HG03432 (cell line): Measurements from ENCODE around the gene RRAS2.
A peak's percentile ranks its signal among the peaks of the same experiment; 100 is the strongest.
"Not testable (repeated sequence)": the region's sequence is repeated elsewhere in the genome, so short reads cannot be mapped to it uniquely, and the experiment has no call there.

Experiments
- ATAC-seq: cut with Tn5 transposase; IDR thresholded peaks from one replicate; pipeline ENCODE4 v1.9.1; 2021; ENCODE audit warnings: mild to moderate bottlenecking, moderate library complexity; ENCODE audit not compliant: unreplicated experiment

RRAS2 gene

GRCh38 chr11:14259878-14260277 is 99.1 kb downstream of the RRAS2 start:
- ATAC-seq: no peak

DNA sequence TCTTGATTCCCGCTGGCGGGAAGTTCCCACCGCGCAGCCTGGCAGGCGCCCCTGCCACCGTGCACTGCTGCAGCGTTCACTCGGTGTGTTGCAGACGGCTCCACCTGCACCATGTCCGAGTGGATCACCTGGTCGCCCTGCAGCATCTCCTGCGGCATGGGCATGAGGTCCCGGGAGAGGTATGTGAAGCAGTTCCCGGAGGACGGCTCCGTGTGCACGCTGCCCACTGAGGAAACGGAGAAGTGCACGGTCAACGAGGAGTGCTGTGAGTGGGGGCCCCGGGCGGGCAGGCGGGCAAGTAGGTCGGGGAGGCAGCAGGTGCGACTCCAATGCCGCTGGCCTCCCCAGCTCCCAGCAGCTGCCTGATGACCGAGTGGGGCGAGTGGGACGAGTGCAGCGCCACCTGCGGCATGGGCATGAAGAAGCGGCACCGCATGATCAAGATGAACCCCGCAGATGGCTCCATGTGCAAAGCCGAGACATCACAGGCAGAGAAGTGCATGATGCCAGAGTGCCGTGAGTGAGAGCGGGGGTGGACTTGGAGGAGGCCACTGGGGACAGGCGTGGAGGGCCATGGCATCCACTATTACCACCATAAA is 99.7 kb downstream of the RRAS2 start:
- ATAC-seq: no peak

DNA sequence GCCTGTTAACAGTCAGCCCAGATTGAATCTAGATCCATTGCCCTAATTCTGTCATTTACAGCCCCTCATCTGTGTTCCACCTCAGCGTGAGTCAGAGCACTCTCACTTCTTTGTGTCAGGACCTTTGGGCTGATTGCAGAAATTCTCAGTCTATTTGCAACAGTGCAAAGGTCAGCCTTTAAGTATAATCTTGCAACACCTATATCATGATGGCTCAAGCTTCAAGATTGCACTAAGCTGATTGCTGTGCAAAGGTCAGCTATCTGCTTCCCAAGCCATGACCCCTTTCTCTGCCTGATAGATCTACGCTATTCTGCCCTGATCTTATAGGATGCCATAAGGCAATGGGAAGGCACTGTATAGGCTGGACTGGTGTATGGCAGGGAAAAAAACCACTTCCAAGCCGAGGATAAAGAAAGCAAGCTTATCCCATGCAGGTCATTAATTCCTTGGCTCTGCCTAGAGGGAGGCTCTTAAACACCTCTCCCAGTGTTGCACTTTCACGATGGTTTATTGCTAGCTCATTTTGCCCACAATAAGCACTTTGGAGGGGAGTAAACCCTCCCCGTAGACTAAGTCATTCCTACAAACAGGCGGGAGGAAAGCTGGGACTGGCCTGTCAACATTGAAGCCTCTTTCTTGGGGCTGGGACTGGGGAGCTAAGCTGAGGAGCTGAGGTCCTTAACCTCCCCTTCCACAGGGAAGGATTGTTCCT is 100.6 kb downstream of the RRAS2 start:
- ATAC-seq: no peak

GRCh38 chr11:14255238-14255534 is 103.8 kb downstream of the RRAS2 start:
- ATAC-seq: no peak

DNA sequence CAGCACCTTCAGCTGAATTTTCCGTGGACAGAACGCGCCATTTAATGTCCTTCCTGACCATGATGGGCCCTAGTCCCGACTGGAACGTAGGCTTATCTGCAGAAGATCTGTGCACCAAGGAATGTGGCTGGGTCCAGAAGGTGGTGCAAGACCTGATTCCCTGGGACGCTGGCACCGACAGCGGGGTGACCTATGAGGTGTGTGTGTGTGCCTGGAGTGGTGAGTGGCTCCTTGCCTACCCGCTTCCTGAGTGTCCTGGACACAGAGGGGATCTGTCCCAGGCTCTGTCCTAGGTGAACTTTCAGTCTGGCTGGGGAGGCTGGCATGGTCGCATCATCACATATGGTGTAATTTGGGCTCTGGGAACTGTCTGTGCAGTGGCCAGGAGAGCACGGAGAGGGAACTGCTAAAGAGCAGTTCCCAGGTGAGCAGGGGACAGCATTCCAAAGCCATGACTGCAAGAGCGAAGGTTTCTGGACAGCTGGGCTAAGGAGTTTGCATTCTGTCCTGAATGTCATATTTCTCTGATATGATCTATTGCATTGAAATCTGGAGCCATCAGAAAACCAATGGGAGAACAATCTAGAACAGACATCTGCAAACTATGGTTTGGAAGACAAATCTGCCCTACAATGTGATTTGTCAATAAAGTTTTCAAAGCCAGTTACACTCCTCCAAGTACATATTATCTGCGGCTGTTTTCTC is 104.3 kb downstream of the RRAS2 start:
- no peak for ATAC-seq

DNA sequence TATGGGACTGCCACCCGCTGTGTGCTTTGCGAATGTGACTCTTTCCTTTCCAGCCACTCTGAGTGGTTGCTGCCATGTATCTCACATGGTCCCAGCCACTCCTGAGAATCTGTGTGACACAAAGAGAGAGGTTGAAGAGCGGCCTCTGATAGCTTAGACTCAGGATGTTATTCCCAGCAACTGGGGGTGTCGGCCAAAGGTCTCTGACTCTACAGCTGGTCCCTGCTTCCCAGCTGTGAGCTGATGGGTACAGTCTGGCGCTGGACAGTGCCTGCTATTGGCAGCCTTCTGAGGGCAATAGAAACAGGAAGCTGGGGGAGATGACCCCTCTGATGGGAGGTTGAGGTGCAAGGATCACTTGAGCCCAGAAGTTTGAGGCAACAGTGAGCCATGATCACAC is 105.1 kb downstream of the RRAS2 start:
- no peak for ATAC-seq

GRCh38 chr11:14253421-14253820 is 105.6 kb downstream of the RRAS2 start:
- no peak for ATAC-seq

GRCh38 chr11:14252501-14252900 is 106.5 kb downstream of the RRAS2 start:
- not testable (repeated sequence) for ATAC-seq

DNA sequence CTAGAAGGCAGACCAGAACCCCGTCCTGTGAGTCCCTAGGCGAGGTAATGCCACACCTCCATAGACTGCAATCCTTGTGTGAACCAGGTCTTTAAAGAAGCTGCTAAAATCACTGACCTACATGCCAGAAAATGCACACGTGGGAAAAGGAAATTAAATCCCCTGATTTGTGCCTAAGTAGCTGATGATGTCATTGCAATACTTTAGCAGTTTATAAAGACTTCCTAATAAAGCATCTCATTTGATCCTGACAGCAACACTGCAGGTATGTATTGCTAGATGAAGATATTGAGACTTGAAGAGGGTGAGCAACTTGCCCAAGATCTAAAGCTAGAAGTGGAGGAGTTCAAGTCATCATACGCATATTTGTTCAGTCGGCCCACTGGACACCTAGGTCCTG is 107.2 kb downstream of the RRAS2 start:
- ATAC-seq: no peak

GRCh38 chr11:14249121-14249963 is 109.6 kb downstream of the RRAS2 start:
- ATAC-seq: peak; percentile 36

DNA sequence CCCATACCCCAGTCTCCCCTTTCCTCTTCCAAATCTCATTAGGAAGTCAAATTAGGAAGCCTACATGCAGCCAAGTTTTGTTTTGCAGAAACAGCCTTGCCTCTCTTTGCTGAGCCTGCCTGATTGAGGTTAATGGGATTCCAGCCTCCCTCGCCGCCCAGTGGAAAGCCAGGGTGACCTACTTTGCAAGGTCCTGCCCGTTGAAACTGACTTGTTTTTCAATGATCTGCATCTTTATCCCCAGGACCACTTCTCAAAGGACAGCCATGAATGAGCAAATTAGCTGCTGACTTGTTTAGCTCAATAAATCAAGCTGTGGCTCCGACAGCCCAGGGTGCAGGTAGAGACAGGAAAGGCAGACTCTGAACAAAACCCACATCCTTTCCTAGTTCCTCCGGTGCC is 110.4 kb downstream of the RRAS2 start:
- ATAC-seq: no peak

DNA sequence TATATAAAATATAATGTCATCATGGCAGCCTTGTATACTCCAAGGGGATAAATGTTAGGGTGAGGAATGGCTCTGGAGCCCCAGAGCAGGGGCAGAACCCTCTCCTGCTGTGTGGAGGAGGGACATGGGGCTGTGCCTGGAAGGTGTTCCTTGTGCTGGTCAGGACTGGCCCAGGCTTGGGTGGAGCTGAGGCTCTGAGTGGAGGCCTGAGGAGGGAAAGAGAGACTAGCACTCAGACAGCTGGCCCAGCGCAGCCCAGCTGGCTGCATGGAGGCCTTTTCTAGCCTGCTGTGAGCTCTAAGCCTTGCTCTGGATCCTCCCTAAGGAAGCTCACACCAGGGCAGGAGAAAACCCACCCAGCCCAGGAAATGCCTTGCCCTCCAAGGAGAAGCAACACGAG is 113.5 kb downstream of the RRAS2 start:
- ATAC-seq: no peak

- no peak for ATAC-seq
Observed at GRCh38 chr11:14244926-14245325, 114.1 kb downstream of the RRAS2 start.

- no peak for ATAC-seq
Observed at GRCh38 chr11:14242733-14243132, 116.2 kb downstream of the RRAS2 start.

- ATAC-seq: no peak
Observed at GRCh38 chr11:14242187-14242586, 116.8 kb downstream of the RRAS2 start.

GRCh38 chr11:14240951-14241350 is 118.0 kb downstream of the RRAS2 start:
- ATAC-seq: no peak

GRCh38 chr11:14240221-14240620 is 118.8 kb downstream of the RRAS2 start:
- no peak for ATAC-seq

- ATAC-seq: peak; percentile 94
Observed at GRCh38 chr11:14237444-14237961, 121.5 kb downstream of the RRAS2 start.

DNA sequence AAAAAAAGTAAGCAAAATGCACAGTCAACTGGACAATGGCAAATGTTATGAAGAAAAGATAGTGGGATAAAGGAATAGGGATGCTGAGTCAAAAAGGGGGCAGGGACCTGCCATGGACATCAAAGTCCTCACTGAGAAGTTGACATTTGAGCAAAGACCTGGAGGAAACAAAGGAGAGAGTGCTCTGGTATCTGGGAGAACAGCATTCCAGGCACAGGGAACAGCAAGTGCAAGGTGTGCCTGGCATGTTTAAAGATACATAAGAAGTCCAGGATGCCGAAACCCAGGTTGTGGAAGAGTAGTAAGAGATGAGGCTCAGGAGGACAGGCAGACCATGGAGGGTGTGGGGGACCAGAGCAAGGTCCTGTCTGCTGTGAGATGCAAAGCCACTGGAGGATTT is 123.3 kb downstream of the RRAS2 start:
- ATAC-seq: no peak

GRCh38 chr11:14234446-14234845 is 124.5 kb downstream of the RRAS2 start:
- no peak for ATAC-seq

GRCh38 chr11:14232652-14233051 is 126.3 kb downstream of the RRAS2 start:
- ATAC-seq: no peak
